Activated CD4-positive, CD25-positive, alpha-beta regulatory T cell treated with anti-CD3 and anti-CD28 coated beads, Interleukin-2, amount 50 U/mL, for 24 hours (primary cell): ENCODE data around the gene TWIST2.

Experiments used
- ATAC-seq, 2 donors: fragments of 150-1000 bp; cut with Tn5 transposase; one replicate each; pipeline ENCODE4 v1.10.0; 2021; ENCODE audit warnings: mild to moderate bottlenecking in 1 of 2, moderate library complexity in 1 of 2

TWIST2 gene

DNA sequence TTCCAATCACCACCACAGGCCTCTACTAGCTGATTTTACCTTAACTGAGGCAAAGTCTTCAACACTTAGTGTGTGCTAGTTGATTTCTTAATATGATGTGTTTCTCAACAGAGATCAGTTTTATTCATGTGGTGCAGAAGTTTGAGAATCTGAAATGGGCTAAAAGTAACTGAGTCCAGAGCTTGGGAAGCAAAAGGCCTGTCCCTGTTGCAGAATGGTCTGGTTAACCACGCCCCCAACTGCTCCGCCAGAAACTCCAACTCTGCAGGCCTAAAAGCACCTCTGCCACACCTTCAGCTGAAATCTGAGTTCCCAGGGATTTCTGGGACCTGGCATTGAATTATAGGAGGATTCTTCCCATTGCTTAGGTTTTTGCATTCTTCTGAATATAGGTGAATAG lies 44.9 kb downstream of the TWIST2 start:
- ATAC-seq: no peak

DNA sequence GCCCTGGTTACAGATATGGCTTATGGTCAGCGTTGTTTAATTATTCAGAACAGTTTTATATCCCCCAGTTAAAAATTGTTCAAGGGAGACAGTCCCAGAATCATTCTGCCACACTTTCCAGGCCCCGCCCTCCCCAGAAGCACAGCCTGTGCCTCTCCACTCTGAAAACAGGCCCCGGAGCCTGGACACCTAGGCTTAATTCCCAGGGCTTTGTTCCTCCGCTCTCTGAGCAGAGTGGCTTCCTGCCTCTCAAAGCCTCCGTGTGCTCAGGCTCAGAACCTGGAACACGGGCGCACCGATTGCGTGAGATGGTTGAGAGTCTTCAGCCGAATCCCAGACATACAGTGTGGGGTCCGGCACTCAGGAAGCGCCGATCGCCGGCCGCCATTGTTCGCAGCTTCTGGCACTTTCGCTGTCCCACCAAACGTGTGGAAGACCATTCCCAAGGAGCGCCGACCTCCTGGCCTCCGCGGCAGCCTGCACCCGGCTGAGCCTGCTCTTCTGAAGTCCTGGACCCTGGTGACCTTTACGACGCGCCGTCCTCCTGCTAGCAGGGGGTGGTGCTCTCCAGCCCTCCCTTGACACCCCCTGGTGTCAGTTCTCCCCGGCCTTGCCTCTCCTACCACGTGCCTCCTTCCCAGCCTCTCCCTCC lies 45.6 kb downstream of the TWIST2 start:
- no peak for ATAC-seq

DNA sequence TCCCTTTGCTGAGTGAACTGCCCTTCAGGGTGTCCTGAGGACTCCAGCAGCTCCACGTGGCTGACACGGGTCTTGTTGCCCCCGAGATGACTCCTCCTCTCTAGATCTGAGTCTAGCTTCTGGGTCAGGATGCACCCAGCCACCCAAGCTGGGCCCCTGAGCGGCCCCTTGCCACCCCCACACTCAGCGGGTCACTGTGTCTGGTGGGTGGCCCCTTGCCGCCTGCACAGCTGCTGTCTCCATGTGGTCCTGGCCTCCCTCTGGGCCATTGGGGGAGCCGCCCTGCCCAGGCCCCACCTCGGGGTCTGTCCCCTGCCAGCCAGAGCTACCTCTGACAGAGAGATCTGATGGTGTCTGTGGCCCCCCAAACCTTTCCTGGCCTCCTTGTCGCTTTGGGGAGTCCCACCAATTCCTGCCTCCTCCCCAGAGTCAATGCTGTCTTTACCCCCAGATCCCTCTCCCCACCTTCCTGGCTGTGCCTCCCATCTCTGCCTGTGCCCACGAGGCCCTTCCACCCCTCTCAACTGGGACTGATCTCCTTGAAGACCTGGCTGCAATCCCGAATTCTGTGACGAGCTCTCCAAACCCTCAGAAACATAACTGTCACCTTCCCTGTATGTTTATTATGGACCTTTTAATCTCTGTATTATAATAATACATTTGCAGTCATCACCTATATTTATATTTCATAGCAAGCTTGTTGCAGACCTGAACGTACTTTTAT lies 46.5 kb downstream of the TWIST2 start:
- ATAC-seq: no peak

DNA sequence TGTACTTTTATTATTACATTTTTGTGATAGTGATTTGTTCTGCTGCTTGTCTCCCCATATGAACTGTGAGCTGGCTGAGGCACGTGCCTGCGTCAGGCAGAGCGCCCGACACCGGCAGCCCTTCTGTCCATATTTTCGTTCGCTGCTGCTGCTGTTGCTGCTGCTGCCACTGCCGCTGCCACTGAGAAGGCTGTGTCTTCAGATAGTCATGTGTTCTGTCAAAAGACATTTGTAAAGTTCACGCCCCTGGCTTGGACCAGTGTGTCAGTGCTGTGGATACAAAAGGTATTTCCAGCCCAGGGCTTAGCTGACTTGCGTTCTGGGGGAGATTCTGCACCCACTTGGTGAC lies 47.0 kb downstream of the TWIST2 start:
- ATAC-seq: no peak

DNA sequence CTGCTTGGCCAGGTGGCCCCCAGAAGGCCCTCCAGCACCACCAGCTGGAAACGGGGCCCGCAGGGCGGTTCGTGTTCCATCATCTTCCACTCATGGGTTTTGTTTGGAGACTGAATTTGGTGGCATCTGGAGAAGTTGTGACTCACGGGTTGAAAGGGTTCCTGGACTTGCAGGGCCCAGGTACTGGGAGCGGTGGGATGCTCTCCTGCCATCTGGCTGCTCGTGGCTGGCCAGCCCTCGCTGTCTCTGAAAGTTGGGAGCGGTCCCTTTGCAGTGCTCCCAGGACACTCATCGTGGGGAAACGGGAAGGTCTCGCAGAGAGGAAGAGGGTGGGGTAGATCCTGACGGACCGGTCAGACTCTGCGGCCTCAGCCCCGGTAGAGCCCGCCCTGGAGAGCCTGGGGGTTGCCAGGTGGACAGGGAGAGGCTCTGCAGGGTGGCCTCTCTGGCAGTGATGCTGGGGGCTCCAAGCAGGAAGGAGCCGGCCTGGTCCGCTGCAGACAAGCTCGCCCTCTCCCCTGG lies 47.5 kb downstream of the TWIST2 start:
- ATAC-seq: no peak

DNA sequence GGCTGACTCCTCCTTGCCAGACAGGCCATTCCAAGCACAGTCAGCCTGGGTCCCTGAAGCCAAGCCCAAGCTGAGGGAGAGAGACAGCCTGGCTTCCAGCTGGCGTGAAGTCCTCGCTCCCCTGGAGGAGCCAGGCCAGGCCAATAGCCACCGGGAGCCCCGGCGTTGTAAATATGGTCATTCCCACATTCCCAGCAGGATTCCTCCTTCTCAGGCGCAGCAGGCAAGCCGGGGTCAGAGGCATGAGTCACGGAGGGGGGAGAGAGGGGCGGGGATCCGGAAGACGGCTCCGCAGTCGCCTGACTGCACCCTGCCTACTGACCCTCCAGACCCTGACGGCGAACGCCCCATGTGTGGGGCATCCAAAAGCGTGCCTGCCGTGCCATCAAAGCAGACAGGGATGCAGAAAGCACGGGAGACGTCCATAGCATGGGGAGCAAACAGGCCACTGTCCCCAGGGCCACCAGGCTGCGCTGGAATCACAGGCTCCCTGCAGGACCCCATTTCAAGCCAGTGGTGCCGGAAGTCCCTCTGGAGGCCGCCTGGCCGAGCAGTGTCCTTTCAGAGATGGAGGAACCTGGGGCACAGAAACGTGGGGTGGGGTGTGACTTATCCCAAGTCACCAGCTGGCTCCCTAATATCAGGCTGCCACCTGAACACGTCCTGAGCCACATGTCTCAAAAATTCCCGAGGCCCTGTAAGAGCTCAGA lies 48.2 kb downstream of the TWIST2 start:
- ATAC-seq: no peak

DNA sequence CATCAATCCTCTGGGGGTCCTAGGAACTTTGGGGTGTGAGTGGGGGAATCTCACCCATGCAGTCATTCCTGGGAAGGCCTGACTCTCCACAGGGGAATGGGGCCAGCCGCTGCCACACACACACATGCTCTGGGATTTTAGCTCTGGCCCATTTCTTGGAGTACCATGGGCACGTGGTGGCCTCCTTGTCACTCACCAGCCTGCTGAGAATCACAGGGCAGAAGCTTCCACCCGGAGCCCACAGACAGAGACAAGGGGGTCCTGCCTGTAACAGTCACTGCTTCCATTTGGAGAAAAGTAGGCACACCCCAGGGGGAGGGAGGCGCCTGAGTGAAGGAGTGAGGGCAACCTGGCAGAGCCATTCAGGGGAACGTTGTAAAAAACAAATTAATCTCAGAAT lies 48.8 kb downstream of the TWIST2 start:
- ATAC-seq: no peak

DNA sequence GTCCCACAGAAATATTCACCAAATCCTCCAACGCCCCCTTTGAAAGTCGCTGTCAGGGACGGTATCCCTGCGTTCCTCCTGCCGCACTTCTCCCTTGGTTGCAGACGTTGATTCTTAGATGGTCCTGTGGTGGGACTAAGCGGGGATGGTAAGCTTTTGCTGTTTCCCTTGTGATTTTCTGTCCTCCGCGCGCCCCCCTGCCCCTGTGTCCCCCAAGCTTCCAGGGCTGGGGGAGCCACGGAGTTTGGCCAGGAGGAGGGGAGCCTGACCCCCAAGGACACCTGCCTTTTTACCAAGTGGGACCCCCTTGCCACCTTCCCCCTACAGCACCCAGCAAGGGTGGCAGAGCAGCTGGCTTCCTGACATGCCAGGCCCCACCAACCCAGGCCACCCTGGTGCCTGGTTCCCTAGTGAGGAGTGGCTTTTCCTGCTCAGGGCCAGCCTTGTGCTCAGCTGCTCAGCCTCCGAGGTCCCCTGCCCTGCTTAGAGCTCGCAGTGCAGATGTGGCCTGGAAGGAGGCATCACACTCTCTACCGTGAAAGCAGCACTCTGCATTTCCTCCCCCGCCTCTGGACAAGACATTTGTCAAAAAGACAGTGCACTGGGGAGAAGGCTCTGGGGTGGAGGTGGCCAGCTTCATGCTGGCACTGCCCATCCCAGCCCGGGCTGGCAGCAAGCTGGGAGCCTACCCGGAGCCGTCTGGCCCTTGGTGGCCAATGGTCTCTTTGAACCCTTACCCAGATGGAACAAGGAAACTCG lies 49.4 kb downstream of the TWIST2 start:
- no peak for ATAC-seq

DNA sequence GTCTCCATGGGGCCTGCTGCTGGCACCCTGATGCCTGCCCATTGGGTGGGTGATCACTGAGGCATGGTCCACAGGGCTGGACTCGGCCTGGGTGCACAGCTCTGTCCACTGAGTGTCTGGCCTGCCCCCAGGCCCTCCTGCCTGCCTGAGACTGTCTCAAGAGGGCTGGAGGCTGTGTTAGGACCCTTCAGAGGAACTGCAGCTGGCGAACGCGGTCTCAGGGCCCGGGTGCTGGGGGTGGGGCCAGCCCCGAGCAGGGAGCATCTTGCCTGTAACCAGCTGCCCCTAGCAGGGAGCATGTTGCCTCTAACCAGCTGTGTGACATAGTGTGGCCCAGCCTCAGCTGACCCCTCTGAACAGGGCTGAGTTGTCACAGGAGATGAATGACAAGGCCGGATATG lies 50.0 kb downstream of the TWIST2 start:
- ATAC-seq: no peak

DNA sequence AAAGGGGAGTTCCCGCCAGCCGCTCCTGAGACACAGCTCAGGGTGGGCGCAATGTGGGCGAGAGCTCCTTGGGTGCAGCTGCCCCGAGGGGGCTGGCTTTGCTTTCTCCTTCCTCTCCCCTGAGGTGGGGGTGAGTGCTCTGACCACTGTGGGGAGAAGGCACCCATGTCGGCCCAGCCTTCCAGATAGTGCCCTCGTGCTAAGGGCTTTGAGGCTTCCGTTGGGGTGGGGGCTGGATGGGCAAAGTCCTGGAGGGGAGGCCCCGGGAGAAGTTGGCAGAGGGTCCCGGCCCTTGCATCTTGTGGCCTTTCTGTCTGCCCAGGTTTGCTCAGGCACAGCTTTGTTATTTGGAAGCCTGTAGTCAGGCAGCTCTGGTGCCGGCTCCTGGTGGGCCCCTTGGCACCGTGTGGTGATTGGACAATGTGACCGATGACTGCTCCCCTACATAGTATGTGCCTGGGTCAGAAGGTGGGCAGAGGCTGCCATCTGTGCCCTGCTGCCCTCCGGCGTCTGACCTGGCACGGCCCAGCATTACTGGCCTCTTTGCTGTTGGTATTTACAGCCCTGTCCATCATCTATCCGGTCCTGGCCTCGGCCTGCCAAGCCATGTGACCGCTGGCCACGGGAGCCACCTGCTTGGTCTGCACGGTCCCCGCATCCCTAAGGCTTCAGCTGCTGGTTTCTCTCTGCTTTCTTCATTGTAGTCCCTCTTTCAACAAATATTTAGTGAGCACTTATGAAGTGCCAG lies 50.8 kb downstream of the TWIST2 start:
- no peak for ATAC-seq

DNA sequence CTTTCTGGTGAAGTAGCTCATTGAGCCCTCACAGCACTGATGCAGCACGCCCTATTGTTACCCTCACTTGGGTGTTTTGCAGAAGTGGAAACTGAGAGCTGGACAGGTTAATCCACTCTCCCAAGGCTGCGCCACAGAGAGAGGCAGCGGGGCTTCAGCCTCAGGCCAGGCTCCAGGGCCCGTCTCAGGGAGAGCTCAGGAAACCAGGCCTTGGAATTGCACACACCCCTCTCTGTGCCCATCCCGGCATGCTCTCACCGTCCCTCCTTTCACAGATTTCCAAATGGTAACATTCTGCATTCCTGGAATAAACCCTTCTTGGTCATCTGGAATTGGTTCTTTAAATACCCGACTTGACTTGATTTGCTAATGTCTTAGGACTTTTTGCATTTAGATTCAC lies 51.5 kb downstream of the TWIST2 start:
- no peak for ATAC-seq

DNA sequence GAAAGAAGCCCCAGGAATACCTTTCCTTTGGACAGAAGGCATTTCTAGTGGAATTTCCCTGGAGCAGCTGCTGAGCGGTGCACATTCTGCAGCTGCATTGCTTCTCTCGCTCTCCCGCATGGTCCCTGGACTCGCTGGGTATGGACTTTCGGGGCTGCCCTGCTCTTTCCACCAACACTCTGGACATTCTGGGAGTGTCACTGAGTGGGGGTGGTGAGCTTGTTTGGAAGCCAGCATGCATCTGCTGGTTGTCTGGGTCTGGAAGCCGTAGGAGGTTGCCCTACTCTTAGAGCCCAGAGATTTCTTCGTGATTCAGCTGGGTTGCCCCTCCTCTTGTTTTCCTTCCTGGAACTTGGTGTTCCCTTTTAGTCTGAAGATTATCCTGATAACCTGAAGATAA lies 52.6 kb downstream of the TWIST2 start:
- ATAC-seq: no peak

DNA sequence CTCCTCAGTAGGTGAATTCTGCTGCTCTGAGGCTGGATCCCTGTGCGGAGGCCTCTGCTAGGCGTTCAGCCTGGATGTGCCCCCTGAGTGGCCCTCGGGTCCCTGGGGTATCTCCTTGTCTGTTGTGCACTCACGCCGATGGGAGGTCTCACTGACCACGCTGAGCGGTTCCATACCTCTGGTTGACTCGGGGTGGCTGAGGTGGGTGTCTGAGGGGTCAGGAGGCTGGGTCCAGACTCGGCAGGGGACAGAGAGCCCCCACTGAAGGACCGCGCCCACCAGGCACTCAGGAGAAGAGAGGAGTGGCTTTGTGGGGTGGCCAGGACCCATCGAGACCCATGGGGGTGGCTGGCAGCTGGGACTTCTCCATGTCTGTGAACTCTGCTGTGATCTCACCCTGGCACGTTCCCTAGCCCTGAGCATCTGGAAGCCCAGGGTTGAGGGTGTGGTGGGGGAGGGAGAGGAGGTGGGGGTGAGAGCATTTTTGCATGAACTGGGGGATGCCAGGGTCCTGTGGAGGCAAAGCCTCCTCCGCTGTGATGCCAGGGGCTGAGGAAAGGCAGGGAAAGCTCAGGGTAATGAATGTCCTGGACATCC lies 53.7 kb downstream of the TWIST2 start:
- no peak for ATAC-seq

DNA sequence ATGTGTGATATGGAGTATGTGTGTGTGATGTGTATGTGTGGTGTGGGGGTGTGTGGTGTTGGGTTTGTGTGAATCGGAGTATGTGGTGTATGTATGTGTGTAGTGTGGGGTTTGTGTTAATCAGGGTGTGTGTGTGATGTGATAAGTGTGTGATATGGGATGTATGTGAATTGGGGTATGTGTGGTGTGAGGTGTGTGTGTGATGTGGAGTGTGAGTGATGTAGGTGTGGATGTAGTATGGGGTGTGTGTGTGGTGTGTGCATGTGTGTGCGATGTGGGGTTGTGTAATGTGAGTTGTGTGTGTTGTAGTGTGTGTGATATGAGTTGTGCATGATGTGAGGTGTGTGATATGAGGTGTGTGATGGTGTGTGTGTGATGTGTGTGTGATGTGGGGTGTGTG lies 54.4 kb downstream of the TWIST2 start:
- ATAC-seq: no peak

DNA sequence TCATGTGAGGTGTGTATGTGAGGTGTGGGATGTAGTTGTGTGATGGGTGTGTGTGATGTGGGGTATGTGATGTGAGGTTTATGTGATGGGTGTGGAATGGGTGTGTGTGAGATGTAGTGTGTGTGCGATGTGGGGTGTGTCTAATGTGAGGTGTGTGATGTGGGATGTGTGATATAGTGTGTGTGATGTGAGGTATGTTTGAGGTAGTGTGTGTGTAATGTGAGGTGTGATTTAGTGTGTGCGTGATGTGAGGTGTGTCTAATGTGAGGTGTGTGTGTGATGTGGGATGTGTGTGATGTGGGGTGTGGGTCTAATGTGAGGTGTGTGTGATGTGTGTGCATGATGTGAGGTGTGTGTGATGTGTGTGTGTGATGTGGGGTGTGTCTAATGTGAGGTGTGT lies 55.3 kb downstream of the TWIST2 start:
- ATAC-seq: no peak

DNA sequence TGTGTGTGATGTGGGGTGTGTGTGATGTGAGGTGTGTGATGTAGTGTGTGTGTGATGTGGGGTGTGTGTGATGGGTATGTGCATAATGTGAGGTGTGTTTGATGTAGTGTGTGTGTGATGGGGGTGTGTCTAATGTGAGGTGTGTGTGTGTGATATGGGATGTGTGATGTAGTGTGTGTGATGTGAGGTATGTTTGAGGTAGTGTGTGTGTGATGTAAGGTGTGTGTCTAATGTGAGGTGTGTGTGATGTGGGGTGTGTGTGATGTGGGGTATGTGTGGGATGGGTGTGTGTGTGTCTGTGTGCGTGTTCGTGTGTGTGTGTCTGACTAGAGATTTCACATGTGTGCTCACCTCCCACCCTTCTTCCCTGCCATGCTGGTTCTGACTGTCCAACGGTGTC lies 56.3 kb downstream of the TWIST2 start:
- no peak for ATAC-seq

DNA sequence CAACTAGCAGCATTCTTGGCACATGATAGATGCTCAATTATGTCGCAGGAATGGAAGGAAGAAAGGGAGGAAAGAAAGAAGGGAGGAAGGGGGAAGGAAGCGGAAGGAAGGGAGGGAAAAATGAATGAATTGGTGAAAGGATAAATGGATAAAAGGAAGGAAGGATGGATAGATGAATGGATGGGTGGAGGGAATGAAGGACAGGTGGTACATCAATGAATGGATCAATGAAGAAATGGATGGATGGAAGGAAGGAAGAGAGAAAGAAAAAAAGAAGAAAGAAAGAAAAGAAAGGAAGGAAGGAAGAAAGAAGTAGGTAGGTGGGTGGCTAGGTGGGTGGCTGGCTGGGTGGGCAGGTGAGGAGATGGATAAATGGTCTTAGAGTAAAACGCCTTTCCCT lies 56.8 kb downstream of the TWIST2 start:
- no peak for ATAC-seq

DNA sequence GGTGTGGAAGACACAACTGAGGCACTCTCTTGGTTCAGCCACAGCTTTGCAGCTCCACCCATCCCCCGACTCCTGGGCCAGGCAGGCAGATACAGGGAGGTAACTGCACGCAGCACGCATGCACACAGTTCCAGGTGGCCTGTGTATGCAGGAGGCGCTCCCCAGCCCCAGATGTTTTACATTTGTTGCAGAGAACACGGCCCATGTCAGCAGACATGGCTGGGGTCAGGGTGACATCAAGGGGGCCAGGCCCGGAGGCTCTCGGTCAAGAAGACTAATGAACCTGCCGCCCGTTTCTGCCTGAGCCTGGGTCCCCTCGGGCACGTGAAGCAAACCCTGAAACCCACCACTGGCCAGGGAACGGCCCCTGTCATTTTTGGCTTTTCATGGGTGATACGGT lies 57.3 kb downstream of the TWIST2 start:
- ATAC-seq: no peak

DNA sequence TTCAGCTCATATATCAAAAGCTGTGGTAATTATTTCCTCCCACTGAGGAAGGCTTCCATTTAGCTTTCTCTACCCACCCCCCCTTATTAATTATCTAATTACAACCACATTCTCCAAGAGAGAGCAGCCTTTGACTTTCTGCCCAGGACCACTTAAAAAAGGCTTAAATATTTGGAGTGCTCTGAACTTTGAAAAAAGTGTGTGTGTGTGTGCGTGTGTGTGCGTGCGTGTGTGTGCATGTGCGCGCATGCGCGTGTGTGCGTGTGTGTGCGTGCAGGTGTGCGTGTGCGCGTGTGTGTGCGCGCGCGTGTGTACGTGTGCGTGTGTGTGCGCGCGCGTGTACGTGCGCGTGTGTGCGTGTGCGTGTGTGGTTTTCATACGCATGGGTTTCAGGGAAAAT lies 57.8 kb downstream of the TWIST2 start:
- no peak for ATAC-seq

DNA sequence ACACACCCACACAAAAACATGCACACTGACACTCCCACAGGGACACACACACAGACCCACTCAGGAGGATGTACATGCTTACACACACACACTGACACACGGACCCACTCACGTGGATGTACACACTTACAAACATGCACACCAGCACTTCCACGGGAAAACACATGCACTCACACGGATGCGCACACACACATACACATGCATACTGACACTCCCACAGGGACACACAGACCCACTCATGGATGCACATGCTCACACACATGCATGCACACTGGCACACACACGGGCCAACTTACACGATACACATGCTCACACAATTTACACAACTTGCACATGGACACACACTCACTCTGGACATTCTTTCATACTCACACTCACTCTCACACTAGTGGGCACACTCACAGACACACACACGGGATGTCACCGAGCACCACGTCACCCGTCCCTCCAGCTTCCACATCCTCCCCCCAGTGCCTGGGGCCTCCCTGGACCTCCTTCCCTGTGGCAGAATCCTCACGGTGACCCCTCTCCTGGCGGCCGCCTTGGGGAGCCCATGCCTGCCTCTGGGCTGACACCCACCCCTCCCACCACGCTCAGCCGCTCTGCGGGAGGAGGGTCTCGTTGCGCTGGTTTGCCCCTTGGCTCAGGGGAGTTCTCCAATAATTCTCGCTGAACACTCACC lies 58.5 kb downstream of the TWIST2 start:
- no peak for ATAC-seq

DNA sequence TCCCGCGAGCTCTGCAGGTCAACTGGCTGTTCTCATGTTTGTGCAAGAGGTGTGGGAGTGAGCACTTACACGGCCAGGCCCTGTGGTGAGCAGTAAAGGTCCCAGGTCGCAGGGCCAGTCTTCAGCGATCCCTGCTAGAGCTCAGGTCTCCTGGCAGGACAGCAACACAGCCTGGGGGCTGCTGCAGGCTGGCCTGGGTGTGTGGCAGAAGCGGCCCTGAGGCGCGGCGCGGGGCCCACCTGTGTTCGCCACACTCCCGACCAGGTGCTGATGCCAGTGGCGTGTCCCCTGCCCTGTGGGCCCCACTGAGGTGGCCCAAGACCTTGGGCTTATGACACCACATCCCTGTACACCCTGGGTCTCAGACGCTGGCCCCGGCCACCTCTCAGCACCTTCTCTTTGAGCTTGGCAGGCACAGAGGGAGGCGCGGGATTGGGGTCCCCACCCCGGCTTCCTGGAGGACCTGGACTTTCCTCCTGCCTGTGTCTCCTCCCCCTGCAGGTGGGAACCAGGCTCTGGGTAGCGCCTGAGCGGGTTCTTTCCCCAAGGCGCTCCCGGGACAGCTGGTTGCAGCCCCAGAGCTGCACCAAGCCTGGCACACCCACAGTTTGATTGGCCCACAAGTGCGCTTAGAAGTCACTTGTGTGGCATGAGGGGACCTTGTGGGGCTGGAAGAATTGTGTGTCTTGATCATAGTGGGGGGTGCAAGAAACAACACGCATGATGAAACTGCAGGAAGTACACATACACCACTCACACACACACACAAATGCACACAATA lies 59.2 kb downstream of the TWIST2 start:
- ATAC-seq: no peak
